ENCODE measurements around the gene RRM2.
"Not testable (repeated sequence)": the region's sequence is repeated elsewhere in the genome, so short reads cannot be mapped to it uniquely, and the experiment has no call there.

Gene RRM2

GRCh38 chr2:10132596-10132995 lies 10.1 kb downstream of the RRM2 start:
- no peak for DNase-seq (ENCODE audit: low read depth)

- DNase-seq (ENCODE audit: low read depth) = no peak
Measured at GRCh38 chr2:10132996-10133647, 10.6 kb downstream of the RRM2 start.

GRCh38 chr2:10135296-10136089 lies 13.0 kb downstream of the RRM2 start:
- DNase-seq (ENCODE audit: low read depth) = peak; percentile 59

DNA sequence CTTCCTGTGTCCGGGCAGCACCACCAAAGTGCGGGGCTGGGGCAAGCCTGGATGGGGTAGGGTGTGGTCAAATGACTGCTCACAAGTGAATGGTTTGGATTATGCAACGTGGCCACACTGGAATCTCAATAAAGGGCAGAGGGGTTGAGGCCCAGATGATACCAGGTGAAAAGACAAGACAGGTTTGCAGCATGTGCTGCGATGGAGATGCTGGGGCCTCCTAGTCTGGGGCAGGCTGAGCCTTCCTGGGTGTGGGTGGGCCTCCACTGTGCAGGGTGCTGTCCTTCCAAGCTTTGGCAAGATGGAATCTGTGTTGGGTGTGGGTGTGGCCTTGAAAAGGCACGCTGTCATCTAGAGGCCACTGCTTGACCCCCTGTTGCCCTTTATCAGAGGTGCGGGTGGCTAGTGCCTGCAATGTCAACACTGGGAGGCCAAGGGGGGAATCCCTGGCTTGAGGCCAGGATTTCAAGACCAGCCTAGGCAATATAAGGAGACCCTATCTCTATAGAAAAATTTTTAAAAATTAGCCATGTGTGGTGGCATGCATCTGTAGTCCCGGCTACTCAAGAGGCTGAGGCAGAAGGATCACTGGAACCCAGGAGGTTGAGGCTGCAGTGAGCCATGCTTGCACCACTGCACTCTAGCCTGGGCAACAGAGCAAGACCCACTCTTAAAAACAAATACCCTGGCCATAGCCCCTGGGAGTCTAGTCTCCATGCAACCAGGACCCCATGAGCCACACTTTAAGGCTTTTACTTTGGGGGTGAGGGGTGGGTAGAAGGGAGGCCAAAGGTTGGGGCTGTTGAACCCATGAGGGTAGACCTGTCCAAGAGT lies 13.8 kb downstream of the RRM2 start:
- DNase-seq (ENCODE audit: low read depth) = no peak

DNA sequence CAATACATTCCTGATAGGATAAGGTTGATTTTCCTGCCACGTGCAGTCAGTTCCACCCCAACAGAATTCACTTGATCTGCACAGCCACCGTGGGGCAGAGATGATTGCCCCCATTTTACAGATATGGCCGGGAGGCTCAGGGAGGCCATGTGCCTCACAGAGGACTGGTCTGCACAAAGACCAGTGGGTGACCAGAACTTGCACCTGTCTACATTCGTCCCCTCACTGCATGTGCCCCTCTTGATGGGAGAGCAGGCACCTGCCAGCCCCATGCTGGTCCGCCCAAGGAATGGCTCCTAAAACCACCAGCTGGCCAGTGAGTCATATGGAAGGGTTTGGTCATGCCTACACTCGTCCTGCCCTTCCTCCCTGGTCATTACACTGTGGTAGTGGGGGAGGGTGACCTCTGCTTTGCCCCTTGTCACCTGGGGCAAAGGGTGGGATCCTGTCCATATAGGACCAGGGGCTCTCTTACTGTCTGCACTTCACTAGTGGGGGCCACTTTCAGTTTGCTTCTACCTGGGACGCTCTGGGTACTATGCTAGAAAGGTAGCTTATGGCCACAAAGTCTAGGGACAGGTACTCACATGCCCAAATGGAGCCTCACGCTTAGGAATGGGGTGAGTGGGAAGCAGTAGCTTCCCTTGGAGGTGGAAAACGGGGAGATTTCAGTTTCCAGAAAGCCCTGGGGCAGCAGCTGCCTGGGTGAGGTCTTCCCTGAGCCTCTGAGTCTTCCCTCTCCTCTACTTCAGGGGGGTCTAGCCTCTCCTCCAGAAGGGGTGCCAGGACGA lies 14.7 kb downstream of the RRM2 start:
- DNase-seq (ENCODE audit: low read depth) = no peak

- no peak for DNase-seq (ENCODE audit: low read depth)
Measured at GRCh38 chr2:10139536-10139935, 17.0 kb downstream of the RRM2 start.

GRCh38 chr2:10140841-10141610 lies 18.5 kb downstream of the RRM2 start:
- DNase-seq (ENCODE audit: low read depth) = no peak

DNA sequence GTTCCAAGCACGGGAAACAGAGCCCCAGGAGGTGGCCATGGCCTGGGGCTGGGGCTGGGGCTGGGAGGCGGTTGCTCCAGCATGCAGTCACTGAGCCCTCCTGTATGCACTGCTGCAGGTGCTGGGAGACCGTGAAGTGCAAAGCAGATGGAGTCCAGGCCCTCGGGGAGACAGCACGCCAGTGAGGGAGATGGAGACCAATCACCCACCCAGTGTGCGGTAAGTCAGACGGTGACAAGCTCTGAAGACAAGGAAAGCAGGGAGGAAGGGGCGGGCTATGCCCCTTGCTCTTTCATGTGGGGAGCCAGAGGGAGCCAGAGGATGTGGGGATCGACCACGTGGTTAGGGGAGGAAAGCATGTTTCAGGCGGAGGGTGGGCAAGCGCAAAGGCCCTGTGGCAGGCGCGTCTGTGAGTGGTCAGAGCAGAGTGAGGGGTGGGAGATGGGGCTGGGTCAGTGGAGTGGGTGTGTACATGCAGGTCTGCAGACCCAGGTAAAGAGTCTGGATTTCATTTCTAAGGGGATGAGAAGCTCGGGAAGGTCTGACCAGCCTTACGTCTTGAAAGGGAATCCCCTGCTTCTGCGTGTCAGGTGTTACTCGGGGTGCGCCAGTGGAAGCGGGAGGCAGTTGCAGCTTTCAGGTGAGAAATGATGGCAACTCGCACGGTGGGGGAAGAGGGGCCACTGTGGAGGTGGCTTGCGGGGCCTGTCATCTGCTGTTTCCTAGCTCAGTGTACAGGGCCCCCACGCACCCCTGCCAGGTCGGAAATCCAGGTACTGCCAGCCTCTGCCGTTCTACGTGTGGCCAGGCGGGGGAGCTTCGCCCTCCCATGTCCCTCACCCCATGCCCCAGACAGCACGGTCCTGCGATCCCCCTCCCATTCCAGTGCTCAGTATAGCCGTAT lies 19.4 kb downstream of the RRM2 start:
- DNase-seq (ENCODE audit: low read depth) = no peak

DNA sequence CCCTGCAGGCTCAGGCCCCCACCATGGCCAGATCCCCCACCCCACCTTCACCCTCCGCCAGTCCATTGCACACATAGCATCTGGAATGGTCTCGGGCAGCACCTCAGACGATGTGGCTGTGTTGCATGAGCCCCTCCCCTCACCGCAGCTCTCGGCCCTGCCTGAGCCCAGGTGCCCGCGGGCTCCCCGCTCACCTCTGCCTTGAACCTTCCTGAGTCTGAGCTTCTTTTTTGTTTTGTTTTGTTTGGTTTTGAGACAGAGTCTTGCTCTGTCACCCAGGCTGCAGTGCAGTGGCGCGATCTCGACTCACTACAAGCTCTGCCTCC lies 20.1 kb downstream of the RRM2 start:
- no peak for DNase-seq (ENCODE audit: low read depth)

DNA sequence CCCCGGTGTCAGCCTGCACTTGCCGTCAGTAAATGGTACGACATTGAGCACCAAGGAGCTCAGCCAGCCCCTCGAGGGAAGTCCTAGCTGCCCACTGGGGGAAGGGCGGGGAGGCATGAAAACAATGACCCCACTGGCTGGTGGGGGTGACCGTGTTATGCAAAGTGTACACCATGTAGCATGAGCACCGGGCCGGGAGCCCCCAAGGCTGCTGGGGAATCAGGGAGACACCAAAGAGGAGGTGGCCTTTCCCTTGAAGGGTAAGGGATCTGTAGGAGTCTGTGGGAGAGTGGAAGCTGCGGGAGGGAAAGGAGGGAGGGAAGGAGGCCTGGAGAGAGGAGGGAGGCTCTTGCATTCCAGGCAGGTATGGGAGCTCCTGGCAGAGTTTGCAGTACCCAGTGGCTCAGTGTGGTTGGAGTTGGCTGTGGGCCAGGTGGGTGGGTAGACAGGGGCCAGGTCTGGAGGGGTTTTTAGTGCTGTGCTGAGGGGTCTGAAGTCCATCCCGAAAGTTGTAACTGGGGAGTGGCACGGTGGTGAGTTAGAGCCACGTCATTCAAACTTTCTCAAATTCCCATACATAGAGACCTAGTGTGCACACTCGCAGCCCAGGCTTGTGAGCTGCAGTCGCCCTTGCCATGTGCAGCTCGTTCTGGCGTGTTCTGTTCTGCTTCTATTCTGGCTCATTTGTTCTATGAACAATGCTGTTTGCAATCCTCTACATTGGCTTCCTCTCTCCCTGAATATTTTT lies 22.4 kb downstream of the RRM2 start:
- no peak for DNase-seq (ENCODE audit: low read depth)

- DNase-seq (ENCODE audit: low read depth) = no peak
Measured at GRCh38 chr2:10145519-10146357, 23.2 kb downstream of the RRM2 start.

GRCh38 chr2:10146366-10147005 lies 23.9 kb downstream of the RRM2 start:
- DNase-seq (ENCODE audit: low read depth) = no peak

GRCh38 chr2:10147050-10147660 lies 24.6 kb downstream of the RRM2 start:
- not testable (repeated sequence) for DNase-seq (ENCODE audit: low read depth)

DNA sequence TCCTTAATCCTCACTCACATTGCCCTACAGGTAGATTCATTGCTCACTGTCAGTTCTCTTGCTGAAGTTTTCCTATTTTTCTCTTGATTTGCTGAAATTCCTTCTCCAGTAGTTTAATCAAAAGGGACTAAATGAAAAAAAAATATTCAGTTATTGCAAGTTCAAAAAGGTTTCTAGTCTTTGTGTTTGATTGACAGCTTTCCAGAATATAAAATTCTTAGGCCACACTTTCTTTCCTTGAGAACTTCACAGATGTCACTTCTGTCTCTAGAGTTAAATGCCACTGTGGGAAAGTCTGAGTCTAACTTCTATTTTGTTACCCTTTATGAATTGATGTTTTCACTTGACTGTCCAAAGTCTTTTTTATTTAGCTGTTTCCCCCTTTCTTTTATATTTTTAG lies 25.7 kb downstream of the RRM2 start:
- no peak for DNase-seq (ENCODE audit: low read depth)

DNA sequence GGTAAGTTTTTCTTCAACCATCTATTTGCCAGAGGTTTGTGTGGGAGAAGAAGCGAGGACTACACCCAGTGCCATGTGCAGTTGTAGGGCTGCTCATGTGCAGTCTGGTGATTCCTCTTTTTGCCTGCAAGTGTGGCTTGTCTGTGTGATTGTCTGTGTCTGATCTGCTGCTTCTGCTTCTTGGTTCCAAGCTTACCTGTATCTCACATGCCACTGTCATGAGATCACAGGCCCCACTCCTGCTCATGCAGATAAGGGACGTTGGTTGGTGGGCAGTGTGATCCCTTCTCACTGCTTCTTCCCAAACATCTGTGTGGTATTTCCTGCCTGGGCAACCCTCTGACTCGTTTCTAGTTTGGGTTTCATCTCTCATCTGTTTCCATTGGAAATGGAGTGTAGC lies 27.1 kb downstream of the RRM2 start:
- no peak for DNase-seq (ENCODE audit: low read depth)

DNA sequence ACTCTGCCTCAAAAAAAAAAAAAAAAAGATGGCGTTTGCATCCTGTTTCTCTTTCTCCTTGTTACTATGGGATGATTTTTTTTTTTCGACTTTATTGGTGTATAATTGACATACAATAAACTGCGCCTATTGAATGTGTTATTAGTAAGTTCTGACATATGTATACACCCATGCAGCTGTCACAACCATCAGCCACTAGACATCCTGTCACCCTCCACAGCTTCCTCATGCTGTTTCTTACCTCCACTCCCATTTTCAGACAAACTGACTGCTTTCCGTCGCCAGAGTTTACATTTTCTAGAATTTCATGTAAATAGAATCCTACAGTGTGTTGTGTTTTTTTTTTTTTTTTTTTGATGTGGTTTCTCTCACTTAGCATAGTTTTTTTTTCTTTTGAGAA lies 27.9 kb downstream of the RRM2 start:
- DNase-seq (ENCODE audit: low read depth) = no peak

GRCh38 chr2:10151462-10151861 lies 28.9 kb downstream of the RRM2 start:
- no peak for DNase-seq (ENCODE audit: low read depth)

- no peak for DNase-seq (ENCODE audit: low read depth)
Measured at GRCh38 chr2:10157293-10157692, 34.8 kb downstream of the RRM2 start.
